Nucleus accumbens (tissue), 56 donors: ENCODE data around the gene ABHD14A.

Experiments used
- DNase-seq, 56 donors: peaks; one replicate each; lab custom pipeline; 2025; lab: John Stamatoyannopoulos, UW

The ABHD14A gene

GRCh38 chr3:51968883-51969678, 5.8 kb upstream of the ABHD14A start:
- DNase-seq: no peak

DNA sequence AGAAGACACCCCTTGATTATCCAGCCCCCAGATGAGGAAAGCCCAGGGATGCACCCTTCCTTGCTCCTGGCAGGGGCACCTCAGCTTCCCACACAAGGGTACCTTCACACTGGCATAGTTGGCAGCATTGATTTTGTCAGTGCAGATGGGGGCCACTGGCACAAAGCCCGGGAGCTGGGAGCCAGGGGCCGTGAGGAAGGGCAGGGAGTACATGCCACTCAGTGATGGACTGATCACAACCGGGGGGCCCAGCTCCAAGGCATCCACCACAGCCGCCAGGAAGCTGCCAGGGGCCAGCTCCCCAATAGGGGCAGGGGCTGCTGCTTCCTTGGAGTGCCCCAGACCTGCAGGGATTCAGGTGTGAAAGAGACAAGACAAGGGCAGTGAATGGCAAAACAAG, 5.0 kb upstream of the ABHD14A start:
- DNase-seq: no peak

DNA sequence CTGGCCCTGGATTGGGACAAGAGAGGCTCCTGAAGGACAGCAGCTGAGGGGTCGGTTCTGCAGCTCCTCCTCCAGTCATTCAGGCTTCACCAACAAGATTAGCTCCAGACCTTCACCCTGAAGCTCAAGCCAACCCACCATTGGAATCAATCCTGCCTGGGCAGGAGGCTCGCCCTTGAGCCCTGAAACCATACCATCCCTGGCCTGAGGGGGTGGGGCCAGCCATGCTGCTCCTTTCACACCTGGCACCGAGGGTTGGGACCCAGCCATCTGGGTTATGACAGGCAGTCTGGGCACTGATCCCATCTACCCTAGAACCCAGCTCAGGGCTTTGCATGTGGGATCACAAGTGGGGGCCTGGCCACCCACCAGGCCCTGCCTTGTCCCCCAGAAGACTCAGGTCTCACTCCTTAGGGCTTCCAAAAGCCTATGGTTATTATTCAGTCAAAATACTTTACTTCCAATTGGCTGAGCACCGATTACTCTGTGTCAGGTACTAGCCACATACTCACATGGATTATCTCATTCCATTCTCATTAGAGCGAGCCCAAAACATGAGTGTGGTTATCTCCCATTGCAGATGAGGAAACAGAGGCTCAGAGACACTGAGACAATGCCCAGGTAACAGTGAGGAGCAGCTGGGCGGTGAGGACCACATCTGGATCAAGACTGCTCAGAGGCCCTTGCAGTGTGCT, 4.1 kb upstream of the ABHD14A start:
- DNase-seq: no peak

DNA sequence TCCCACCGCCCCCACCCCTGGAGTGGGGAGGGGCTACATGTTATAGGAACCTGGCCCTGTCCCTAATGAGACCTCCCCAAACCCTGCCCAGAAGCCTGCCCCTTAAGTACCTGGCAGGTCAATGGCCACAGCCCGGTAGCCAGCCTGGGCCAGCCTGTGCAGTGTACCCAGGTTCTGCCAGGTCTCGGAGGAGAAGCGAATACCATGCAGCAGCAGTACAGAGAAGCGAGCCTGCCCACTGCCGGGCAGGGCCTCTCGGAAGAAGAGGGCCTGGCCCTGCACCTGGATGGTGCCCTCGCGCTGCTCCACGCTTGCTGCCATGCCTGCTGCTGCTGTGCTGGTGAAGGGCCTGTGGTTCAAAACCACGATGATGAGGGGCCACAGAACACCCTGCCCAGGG, 3.5 kb upstream of the ABHD14A start:
- DNase-seq: no peak

- DNase-seq: peak in 22 of 56 donors; percentile 37 to 76 (median 62)
Measured at GRCh38 chr3:51974277-51974962, 444 bp upstream of the ABHD14A start.

GRCh38 chr3:51975852-51976549, 1.1 kb downstream of the ABHD14A start:
- DNase-seq: peak in 51 of 56 donors; percentile 28 to 91 (median 72)

DNA sequence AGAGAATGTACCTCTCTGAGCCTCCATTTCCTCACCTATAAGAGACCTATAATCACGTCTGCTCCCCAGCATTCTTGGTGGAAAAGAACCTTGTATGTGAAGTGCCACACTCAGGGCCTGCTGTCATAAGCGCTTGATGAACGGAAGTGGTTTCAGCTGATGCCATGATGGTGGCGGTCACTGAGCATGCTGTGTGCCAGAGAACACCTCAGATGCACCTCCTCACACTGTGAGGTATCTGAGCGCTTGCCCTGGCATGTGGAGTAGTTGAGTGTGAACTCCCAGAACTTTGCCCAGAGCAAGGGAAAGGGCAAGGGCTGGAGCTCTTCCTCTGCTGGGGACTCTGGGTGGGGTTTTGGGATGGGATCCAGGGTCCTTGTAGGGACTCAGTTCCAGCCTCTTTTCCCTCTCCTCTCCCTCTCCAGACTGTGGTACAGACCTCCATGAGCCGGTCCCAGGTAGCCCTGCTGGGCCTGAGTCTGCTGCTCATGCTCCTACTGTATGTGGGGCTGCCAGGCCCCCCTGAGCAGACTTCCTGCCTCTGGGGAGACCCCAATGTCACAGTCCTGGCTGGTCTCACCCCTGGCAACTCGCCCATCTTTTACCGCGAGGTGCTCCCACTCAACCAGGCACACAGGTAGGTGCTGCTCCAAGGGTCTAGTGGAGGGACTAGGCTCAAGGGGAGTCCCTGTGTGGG, 2.7 kb downstream of the ABHD14A start:
- no peak for DNase-seq

DNA sequence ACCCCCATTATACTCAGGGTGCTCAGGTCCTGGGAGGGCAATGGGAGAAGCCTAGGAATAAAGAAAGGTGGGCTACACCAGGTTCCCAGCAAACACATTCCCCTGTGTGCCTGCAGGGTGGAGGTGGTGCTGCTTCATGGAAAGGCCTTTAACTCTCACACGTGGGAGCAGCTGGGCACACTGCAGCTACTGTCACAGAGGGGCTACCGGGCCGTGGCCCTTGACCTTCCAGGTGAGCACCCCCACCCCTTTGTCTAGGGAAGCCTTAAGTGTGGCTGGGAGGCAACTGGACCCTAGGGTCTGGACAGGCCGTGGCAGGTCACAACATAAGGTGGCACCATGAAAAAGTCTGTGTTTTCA, 3.3 kb downstream of the ABHD14A start:
- DNase-seq: no peak

DNA sequence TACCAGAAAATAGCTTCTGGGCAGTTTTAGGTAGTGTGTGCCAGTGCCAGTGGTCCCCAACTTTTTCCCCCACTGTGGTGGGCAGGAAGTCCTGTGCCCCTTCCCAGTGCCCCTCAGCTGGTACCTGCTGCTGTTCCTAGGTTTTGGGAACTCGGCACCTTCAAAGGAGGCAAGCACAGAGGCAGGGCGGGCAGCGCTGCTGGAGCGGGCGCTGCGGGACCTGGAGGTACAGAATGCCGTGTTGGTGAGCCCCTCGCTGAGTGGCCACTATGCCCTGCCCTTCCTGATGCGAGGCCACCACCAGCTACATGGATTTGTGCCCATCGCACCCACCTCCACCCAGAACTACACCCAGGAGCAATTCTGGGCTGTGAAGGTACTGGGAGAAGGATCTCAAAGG, 5.4 kb downstream of the ABHD14A start:
- no peak for DNase-seq

DNA sequence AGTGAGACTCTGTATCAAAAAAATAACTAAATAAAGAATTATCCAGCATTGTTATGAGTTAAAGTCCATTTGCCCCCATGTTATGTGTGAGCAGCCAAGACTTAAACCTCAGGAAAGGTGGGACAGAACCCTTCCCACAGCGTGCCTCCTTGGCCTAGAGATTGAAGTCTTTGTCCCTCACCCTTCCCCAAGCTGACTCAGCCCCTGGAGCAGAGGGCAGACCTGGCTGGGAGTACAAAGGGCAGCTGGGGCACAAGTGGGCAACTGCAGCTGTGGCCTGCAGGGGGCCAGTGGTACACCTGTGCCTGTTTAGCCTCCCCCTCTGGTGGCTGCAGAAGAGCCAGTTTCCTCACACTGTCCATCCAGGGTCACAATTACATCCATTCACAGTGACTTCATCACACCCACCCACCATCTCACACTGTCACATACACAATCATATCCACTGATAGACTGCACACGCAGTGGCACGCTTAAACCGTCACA, 7.5 kb downstream of the ABHD14A start:
- DNase-seq: peak in 2 of 56 donors; percentile 44 to 46

GRCh38 chr3:51982838-51983577, 8.1 kb downstream of the ABHD14A start, which contains the start of gene ACY1:
Gene ACY1, plus strand, starts transcription at chr3:51983535. Its CDS starts 530 bp downstream, at chr3:51984065.
- peak in 50 of 56 donors; percentile 29 to 85 (median 64) for DNase-seq

DNA sequence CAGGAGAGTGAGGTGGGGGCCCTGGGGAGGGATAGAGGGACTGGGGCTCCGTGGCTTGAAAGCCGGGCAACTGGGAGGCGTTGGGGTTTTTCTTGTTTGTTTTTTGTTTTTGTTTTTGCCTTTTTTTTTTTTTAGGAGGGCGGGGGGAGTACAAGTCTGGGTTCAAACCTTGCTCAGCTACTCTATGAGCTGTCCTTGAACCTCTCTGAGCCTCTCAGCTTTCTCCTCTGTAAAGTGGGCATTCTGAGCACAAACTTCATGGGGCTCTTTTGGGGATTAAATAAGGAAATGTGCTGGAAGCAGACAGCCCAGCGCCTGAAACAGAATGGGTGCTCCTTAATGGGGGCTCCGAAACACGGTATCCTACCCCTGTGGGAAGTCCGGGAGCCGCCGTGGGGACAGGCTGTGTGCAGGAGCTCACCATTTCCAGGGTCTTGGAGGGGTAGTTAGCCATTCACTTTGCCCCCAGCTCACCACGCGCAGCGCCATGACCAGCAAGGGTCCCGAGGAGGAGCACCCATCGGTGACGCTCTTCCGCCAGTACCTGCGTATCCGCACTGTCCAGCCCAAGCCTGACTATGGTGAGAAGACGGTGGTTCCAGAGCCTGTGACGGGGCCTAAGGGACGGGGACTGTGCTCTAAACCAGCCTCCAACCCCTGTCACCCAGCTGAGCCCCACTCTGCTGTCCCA, 8.9 kb downstream of the ABHD14A start:
- DNase-seq: no peak

DNA sequence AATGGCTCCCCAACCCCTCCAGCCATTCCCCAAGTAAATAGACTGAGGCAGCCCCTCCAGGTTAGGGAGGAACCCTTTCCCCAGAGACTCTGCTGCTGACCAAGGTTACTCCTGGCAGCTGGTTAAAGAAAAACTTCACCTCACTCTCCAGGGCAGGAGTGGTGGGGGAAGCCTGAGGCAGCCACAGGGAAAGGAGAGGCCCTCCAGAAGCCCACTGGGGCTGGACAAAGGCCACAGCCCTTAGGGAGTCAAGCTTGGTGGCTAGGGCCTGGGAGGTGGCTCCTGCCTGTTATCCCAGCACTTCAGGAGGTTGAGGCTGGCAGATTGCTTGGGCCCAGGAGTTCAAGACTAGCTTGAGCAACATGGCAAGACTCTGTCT, 9.4 kb downstream of the ABHD14A start:
- no peak for DNase-seq

- DNase-seq: no peak
Measured at GRCh38 chr3:51985063-51985462, 10.2 kb downstream of the ABHD14A start.

DNA sequence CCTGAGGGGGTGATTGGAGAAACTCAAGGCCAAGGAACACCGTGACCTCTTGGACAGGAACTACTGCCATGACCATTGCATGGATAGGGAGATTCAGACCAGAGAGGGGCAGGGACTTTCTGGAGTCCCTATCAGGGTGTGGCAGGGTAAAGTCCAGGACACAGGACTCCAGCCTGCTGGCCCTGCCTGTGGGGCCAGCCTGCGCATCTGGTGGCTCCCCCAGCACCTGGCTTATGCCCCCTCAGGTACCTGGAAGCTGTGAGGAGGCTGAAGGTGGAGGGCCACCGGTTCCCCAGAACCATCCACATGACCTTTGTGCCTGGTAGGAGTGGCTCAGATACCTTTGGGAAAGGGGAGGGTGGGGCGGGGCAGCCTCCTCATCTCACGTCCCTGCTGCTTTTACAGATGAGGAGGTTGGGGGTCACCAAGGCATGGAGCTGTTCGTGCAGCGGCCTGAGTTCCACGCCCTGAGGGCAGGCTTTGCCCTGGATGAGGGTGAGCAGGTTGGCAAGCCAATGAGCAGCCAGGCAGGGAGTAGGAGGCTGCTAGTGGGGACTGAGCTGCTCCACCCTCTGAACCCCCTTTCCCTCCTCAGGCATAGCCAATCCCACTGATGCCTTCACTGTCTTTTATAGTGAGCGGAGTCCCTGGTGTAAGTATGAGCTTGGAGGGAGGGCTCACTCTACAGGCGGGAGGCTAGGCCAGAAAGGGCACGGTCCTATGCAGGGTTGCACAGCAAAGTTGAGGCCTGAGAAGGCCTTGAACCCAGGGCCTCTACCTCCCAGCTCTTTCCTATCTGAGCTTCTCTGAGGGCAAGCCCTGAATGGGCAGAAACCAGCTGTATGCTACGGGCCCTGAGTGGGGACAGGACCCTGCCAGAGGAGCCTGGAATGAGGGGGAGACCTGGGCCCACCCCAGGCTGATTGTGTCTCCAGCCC, 11.4 kb downstream of the ABHD14A start:
- DNase-seq: no peak

DNA sequence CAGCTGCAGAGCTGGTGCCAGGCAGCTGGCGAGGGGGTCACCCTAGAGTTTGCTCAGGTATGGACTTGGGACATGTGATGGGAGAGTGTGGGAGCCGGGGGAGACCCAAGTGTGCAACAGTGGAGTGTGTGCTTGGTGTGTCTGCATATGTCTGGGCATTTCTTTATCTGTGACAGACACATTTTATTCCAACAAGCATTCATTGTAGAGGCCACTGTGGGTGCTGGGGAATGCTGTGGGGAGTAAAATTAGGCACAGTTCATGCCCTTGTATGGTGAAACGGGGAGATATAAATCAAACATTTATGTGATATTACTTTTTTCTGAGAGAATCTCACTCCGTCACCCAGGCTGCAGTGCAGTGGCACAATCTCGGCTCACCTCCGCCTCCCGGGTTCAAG, 12.7 kb downstream of the ABHD14A start:
- no peak for DNase-seq

- DNase-seq: no peak
Measured at GRCh38 chr3:51988286-51989146, 13.7 kb downstream of the ABHD14A start.
